GM12878 (cell line): ENCODE results near the gene CNIH2. TPM values are rescaled to one million over a fixed set of nuclear protein-coding genes. Genes with fewer than 3 reads are reported as not detected.

Experiments used
- ATAC-seq: fragments of 200-7000 bp; cut with Tn5 transposase; 3 replicates; pipeline ENCODE4 v1.9.1; 2020; ENCODE audit warnings: mild to moderate bottlenecking, moderate library complexity
- BruUV-seq: library from RNA; stranded (reverse); fragments of 400-500 nt; replicated peaks from 2 replicates; lab custom pipeline; 2021; lab: Mats Ljungman, UMichigan
- CTCF ChIA-PET: fragments of 300-600 bp; sonication (Branson Sonifier 250); formaldehyde crosslinking; extraction: SDS; loops from one replicate; lab custom pipeline; 2021; ENCODE audit warnings: inconsistent platforms; lab: Yijun Ruan, JAX
- POLR2A ChIA-PET: fragments of 350-600 bp; formaldehyde crosslinking; extraction: SDS; loops from one replicate; lab custom pipeline; 2021; ENCODE audit warnings: inconsistent platforms; lab: Charles Lee
- RAD21 ChIA-PET: fragments of 300-600 bp; sonication (Branson Sonifier 250); formaldehyde crosslinking; loops from one replicate; lab custom pipeline; 2023; ENCODE audit warnings: antibody characterized with exemption; ENCODE audit not compliant: unreplicated experiment; lab: Charles Lee
- SMC1A ChIA-PET: fragments of 300-600 bp; sonication (Branson Sonifier 250); formaldehyde crosslinking; loops from one replicate; lab custom pipeline; 2023; ENCODE audit not compliant: unreplicated experiment, uncharacterized antibody; lab: Charles Lee
- DNase-seq: peaks from one replicate; pipeline ENCODE4 v3.0.0-alpha.2; 2011; ENCODE audit warnings: low read depth, low spot score
- FAIRE-seq: peaks from 3 replicates; lab custom pipeline; 2011; peaks lifted over from hg19 to GRCh38; lab: Jason Lieb, UNC
- H2AFZ ChIP-seq: 2 replicates; pipeline ENCODE4 v1.6.0; 2011; ENCODE audit warnings: low read depth, low read length, control low read depth; ENCODE audit not compliant: control insufficient read depth
- H3K27ac ChIP-seq: 2 replicates; pipeline ENCODE4 v1.5.1; 2011; ENCODE audit warnings: control low read depth; ENCODE audit not compliant: control insufficient read depth, insufficient read depth
- H3K27me3 ChIP-seq, 2 experiments: replicated peaks in 1 of 2; 2 replicates each; pipeline versions ENCODE4 v1.6.0 to v1.6.1; 2011; ENCODE audit warnings: low read length in 1 of 2; ENCODE audit not compliant: control insufficient read depth in 2 of 2, insufficient read depth in 2 of 2
- H3K36me3 ChIP-seq, 2 experiments: 2 replicates each; pipeline ENCODE4 v1.5.1; 2011; ENCODE audit warnings: low read length in 1 of 2; ENCODE audit not compliant: control insufficient read depth in 2 of 2, insufficient read depth in 2 of 2
- H3K4me1 ChIP-seq: 2 replicates; pipeline ENCODE4 v1.6.1; 2011; ENCODE audit warnings: mild to moderate bottlenecking, low read length, moderate library complexity, mixed read lengths; ENCODE audit not compliant: control insufficient read depth, insufficient read depth
- H3K4me2 ChIP-seq: 2 replicates; pipeline ENCODE4 v1.6.0; 2011; ENCODE audit warnings: control low read depth; ENCODE audit not compliant: control insufficient read depth, insufficient read depth
- H3K4me3 ChIP-seq: fragments of 200-600 bp; sonication (generic); 2 replicates; pipeline ENCODE4 v1.5.1; 2016
- H3K79me2 ChIP-seq: 2 replicates; pipeline ENCODE4 v1.6.0; 2011; ENCODE audit warnings: low read length; ENCODE audit not compliant: control insufficient read depth, insufficient read depth
- H3K9ac ChIP-seq: 2 replicates; pipeline ENCODE4 v1.8.0; 2011; ENCODE audit warnings: low read length, control low read depth, mixed read lengths; ENCODE audit not compliant: control insufficient read depth, insufficient read depth
- H3K9me3 ChIP-seq: replicated peaks from 3 replicates; pipeline ENCODE4 v1.5.1; 2011; ENCODE audit warnings: mild to moderate bottlenecking, low read length; ENCODE audit not compliant: control insufficient read depth, insufficient read depth
- H4K20me1 ChIP-seq: 2 replicates; pipeline ENCODE4 v1.6.0; 2011; ENCODE audit not compliant: control insufficient read depth, insufficient read depth
- BCL11A ChIP-seq: IDR thresholded peaks from 2 replicates; pipeline ENCODE4 v1.6.1; 2011; ENCODE audit warnings: low read depth, low read length
- EED ChIP-seq: sonication (generic); IDR thresholded peaks from 2 replicates; pipeline ENCODE4 v1.6.1; 2016; ENCODE audit warnings: antibody characterized with exemption, low read depth
- FOXK2 ChIP-seq: fragments of 450-650 bp; IDR thresholded peaks from 2 replicates; pipeline ENCODE4 v1.6.1; 2017; ENCODE audit warnings: mild to moderate bottlenecking, moderate library complexity
- GABPA ChIP-seq: IDR thresholded peaks from 2 replicates; pipeline ENCODE4 v1.6.1; 2014; ENCODE audit warnings: antibody characterized with exemption, low read depth, mild to moderate bottlenecking, inconsistent platforms
- HDAC2 ChIP-seq: fragments of 200-600 bp; sonication (generic); IDR thresholded peaks from 2 replicates; pipeline ENCODE4 v1.6.1; 2017
- HDGF ChIP-seq: fragments of 450-650 bp; IDR thresholded peaks from 2 replicates; pipeline ENCODE4 v1.6.1; 2016; ENCODE audit warnings: antibody characterized with exemption
- SIN3A ChIP-seq: IDR thresholded peaks from 2 replicates; pipeline ENCODE4 v1.6.1; 2012; ENCODE audit warnings: low read depth, low read length, improper control_type of control experiment
- YY1 ChIP-seq: IDR thresholded peaks from 2 replicates; pipeline ENCODE4 v1.6.1; 2011; ENCODE audit warnings: low read depth, mild to moderate bottlenecking, low read length
- WGBS: methylation state at CpG from one replicate; pipeline ENCODE4 v1.1.6; 2016; ENCODE audit warnings: low lambda C conversion rate; ENCODE audit not compliant: insufficient replicate concordance, insufficient coverage; ENCODE audit errors: missing lambda C conversion rate; 5-methylcytosine and 5-hydroxymethylcytosine counted together
- in situ Hi-C: fragments of 300-500 bp; cut with MboI; formaldehyde crosslinking; loops from 9 replicates; pipeline ENCODE4 v1.14.3; 2018; ENCODE audit warnings: mixed read lengths
- intact Hi-C: fragments of 100-400 bp; cut with micrococcal nuclease; formaldehyde crosslinking; loops from one replicate; pipeline ENCODE4 v1.14.2; 2022; ENCODE audit not compliant: unreplicated experiment
- polyA plus RNA-seq, 11 experiments: library from polyadenylated mRNA; depleted of rRNA in 4 of 11; unstranded in 6 of 11; stranded (reverse) in 5 of 11; fragments of >200 nt; fragmentation: Nextera tagmentation in 4 of 11; fragmentation: Illumina TruSeq in 1 of 11; extraction: Ambion mirVana in 4 of 11; extraction: Trizol in 1 of 11; gene quantifications; 1 replicate in 1 of 11; 2 replicates in 10 of 11; pipeline versions ENCODE4 v1.2.1 to v1.2.3, GENCODE V29; 2011 to 2016; ENCODE audit warnings: inconsistent platforms in 2 of 11, missing spikeins in 2 of 11, low read depth in 1 of 11
- total RNA-seq, 4 experiments: library from RNA; depleted of rRNA in 3 of 4; stranded (reverse); fragments of >200 nt in 3 of 4; fragmentation: Illumina TruSeq in 1 of 4; extraction: Trizol in 1 of 4; gene quantifications; 2 replicates each; pipeline versions ENCODE4 v1.2.1 to v1.2.3, GENCODE V29; 2013 to 2021
- TF ChIP-seq, protein P1 (sequence below): IDR thresholded peaks from 2 replicates; pipeline ENCODE4 v1.6.1; 2012; ENCODE audit warnings: low read length, inconsistent platforms
- TF ChIP-seq, protein P2 (sequence below): fragments of 450-650 bp; IDR thresholded peaks from 2 replicates; pipeline ENCODE4 v1.6.1; 2018; ENCODE audit warnings: borderline replicate concordance, mild to moderate bottlenecking; ENCODE audit not compliant: partially characterized antibody
- TF ChIP-seq, protein P3 (sequence below): fragments of 450-650 bp; IDR thresholded peaks from 2 replicates; pipeline ENCODE4 v1.6.1; 2017; ENCODE audit warnings: mild to moderate bottlenecking, moderate library complexity

Gene CNIH2
- total and polyA plus RNA-seq, 10 of the 15 experiments (the other 5 are each of a cell fraction or from before 2014, with no cell fraction given): 0.07 to 1.3 (median 0.68) TPM; not detected in 2

DNA sequence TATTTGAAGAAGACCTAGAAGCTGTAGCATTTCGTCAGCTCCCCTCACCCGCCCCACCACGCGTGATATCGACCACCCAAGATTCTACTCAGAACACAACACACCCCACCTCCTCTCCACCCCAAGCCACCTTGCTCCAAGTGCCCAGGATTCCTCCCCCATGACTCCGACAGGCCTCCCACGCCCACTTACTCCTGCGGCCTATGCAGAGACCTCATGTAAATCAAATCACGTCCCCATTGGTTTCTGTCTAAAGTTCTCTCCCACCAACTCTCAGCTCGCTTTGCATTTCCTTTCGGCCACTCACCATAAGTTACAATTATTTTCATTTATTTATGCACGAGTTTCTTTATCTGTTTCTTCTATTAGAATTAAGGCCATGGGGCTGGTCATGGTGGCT is 24.7 kb downstream of the CNIH2 start (continued):
- TF ChIP-seq FOXK2: no peak

DNA sequence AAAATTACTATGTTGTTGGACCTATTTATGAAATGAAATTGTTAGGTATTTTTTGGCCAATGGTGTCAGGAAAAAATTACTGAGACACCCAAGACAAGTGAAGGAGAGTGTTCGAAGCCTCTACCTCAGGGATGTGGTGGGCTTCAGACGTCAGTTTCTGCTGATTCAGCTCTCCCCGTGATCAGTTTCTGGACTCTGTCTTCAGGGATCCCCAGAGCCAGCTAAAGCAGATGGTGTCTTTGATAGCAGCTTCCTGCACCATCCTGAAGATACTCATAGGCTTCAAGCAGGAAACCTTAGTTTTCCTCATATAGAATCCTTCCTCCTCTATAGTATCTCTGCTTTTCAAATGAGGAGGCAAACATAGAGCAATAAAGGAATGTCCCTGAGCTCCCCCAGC is 31.5 kb downstream of the CNIH2 start:
- Histone ChIP-seq H2AFZ (no peak overlapping the region), H3K27me3 (no peaks in the 10 kb centered on the region; a peak in 1 of 4 replicates), H3K4me1 (no peaks in the 10 kb centered on the region; the same call in 1 of the 2 replicates), H3K4me3 (no peak overlapping the region), H4K20me1 (no peaks in the 10 kb centered on the region), H3K27ac (no peak overlapping the region), H3K79me2 (no peaks in the 10 kb centered on the region), H3K36me3 (no peaks in the 10 kb centered on the region), H3K9ac (no peak overlapping the region), H3K9me3 (no peaks in the 10 kb centered on the region), H3K4me2 (no peak overlapping the region)
- FAIRE-seq: no peak
- 29% methylated on average over 3 of the region's 3 CpGs for WGBS
- ChIA-PET POLR2A (interaction anchor here (0.8 kb wide), 1 partner anchor 20 kb away, joined by 3 read pairs; the partner anchor contains the start of gene YIF1A), RAD21 (interaction anchor here (1.3 to 1.4 kb wide), 2 partner anchors 20 to 79 kb away, joined by 3 to 5 read pairs; partner anchors contain the start of gene YIF1A), SMC1A (interaction anchor here (1.2 kb wide), 1 partner anchor 41 kb away, joined by 3 read pairs; the partner anchor contains the start of gene RAB1B), CTCF (interaction anchor here (1.2 to 6.3 kb wide), 3 partner anchors 22 to 78 kb away, joined by 3 to 166 read pairs (median 96); no protein-coding TSS in a partner anchor)
- ATAC-seq: no peak
- no TSS peak for BruUV-seq
- intact Hi-C loops: no loop called here
- DNase-seq: no peak
- TF ChIP-seq YY1 (no peak), SIN3A (no peak), BCL11A (no peak), HDAC2 (no peak), GABPA (no peak), EED (no peak), HDGF (no peak)
- TF ChIP-seq, protein P1, sequence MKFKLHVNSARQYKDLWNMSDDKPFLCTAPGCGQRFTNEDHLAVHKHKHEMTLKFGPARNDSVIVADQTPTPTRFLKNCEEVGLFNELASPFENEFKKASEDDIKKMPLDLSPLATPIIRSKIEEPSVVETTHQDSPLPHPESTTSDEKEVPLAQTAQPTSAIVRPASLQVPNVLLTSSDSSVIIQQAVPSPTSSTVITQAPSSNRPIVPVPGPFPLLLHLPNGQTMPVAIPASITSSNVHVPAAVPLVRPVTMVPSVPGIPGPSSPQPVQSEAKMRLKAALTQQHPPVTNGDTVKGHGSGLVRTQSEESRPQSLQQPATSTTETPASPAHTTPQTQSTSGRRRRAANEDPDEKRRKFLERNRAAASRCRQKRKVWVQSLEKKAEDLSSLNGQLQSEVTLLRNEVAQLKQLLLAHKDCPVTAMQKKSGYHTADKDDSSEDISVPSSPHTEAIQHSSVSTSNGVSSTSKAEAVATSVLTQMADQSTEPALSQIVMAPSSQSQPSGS: no peak
- TF ChIP-seq, protein P2, sequence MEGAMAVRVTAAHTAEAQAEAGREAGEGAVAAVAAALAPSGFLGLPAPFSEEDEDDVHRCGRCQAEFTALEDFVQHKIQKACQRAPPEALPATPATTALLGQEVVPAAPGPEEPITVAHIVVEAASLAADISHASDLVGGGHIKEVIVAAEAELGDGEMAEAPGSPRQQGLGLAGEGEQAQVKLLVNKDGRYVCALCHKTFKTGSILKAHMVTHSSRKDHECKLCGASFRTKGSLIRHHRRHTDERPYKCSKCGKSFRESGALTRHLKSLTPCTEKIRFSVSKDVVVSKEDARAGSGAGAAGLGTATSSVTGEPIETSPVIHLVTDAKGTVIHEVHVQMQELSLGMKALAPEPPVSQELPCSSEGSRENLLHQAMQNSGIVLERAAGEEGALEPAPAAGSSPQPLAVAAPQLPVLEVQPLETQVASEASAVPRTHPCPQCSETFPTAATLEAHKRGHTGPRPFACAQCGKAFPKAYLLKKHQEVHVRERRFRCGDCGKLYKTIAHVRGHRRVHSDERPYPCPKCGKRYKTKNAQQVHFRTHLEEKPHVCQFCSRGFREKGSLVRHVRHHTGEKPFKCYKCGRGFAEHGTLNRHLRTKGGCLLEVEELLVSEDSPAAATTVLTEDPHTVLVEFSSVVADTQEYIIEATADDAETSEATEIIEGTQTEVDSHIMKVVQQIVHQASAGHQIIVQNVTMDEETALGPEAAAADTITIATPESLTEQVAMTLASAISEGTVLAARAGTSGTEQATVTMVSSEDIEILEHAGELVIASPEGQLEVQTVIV: no peak
- TF ChIP-seq, protein P3, sequence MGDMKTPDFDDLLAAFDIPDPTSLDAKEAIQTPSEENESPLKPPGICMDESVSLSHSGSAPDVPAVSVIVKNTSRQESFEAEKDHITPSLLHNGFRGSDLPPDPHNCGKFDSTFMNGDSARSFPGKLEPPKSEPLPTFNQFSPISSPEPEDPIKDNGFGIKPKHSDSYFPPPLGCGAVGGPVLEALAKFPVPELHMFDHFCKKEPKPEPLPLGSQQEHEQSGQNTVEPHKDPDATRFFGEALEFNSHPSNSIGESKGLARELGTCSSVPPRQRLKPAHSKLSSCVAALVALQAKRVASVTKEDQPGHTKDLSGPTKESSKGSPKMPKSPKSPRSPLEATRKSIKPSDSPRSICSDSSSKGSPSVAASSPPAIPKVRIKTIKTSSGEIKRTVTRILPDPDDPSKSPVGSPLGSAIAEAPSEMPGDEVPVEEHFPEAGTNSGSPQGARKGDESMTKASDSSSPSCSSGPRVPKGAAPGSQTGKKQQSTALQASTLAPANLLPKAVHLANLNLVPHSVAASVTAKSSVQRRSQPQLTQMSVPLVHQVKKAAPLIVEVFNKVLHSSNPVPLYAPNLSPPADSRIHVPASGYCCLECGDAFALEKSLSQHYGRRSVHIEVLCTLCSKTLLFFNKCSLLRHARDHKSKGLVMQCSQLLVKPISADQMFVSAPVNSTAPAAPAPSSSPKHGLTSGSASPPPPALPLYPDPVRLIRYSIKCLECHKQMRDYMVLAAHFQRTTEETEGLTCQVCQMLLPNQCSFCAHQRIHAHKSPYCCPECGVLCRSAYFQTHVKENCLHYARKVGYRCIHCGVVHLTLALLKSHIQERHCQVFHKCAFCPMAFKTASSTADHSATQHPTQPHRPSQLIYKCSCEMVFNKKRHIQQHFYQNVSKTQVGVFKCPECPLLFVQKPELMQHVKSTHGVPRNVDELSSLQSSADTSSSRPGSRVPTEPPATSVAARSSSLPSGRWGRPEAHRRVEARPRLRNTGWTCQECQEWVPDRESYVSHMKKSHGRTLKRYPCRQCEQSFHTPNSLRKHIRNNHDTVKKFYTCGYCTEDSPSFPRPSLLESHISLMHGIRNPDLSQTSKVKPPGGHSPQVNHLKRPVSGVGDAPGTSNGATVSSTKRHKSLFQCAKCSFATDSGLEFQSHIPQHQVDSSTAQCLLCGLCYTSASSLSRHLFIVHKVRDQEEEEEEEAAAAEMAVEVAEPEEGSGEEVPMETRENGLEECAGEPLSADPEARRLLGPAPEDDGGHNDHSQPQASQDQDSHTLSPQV: no peak
- in situ Hi-C loops: no loop called here
